ENCODE data around the gene SPCS3. TPM values are rescaled to one million over a fixed set of nuclear protein-coding genes. Genes with fewer than 3 reads are reported as not detected.

Gene SPCS3
- total and polyA plus RNA-seq, 2 of the 13 experiments (the other 11 are each of a cell fraction or from before 2014, with no cell fraction given), result 26.3 to 57.0 TPM

DNA sequence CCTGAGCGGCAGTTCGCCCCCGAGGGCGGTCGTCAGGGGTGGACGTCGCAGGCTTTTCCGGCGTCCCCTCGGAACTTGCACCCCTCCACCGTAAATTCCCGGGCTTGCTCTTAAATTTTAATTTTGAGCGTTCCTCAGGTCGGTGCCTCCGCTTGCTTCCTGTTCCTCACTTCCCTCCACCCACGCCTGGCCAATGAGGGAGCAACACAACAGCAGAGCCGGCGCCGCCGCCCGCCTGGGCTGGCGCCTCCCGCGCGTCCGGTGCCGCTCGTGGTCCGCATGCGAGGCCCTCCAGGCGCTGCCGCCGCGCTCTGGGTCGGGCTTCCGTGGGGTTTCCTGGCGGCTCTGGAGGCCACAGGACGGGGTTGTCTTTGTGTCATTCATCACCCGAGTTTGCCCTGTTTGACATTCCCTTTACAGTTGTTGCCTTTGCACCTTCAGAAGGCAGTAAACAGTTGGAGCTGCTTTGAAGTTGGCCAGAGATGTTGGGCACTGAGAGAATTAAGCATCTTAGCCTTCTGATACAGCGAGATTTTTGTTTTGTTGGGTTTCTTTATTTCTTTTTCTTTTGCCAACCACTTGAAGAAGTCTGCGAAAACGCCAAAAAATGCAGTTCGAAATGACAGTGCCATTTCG is 692 bp downstream of the SPCS3 start (continued):
- TF ChIP-seq ZNF264 (CRISPR knock-in tag; IDR thresholded peaks at IDR 0.05), result peak; percentile 30; the same call in 1 of the 2 replicates
- peak; percentile 31; the same call in 1 of the 2 replicates for TF ChIP-seq ZNF891 (CRISPR knock-in tag; IDR thresholded peaks at IDR 0.05)
- TF ChIP-seq, protein P1, sequence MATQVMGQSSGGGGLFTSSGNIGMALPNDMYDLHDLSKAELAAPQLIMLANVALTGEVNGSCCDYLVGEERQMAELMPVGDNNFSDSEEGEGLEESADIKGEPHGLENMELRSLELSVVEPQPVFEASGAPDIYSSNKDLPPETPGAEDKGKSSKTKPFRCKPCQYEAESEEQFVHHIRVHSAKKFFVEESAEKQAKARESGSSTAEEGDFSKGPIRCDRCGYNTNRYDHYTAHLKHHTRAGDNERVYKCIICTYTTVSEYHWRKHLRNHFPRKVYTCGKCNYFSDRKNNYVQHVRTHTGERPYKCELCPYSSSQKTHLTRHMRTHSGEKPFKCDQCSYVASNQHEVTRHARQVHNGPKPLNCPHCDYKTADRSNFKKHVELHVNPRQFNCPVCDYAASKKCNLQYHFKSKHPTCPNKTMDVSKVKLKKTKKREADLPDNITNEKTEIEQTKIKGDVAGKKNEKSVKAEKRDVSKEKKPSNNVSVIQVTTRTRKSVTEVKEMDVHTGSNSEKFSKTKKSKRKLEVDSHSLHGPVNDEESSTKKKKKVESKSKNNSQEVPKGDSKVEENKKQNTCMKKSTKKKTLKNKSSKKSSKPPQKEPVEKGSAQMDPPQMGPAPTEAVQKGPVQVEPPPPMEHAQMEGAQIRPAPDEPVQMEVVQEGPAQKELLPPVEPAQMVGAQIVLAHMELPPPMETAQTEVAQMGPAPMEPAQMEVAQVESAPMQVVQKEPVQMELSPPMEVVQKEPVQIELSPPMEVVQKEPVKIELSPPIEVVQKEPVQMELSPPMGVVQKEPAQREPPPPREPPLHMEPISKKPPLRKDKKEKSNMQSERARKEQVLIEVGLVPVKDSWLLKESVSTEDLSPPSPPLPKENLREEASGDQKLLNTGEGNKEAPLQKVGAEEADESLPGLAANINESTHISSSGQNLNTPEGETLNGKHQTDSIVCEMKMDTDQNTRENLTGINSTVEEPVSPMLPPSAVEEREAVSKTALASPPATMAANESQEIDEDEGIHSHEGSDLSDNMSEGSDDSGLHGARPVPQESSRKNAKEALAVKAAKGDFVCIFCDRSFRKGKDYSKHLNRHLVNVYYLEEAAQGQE (IDR thresholded peaks at IDR 0.05; ENCODE audit: borderline replicate concordance in 1 of 2, low read depth in 1 of 2, low read length in 2 of 2), result peak in 1 of 2 experiments; percentile 23; a peak in 1 of 4 replicates
- no peak; the same call in 1 of the 2 replicates for TF ChIP-seq ZSCAN9 (CRISPR knock-in tag; IDR thresholded peaks at IDR 0.05; ENCODE audit: borderline replicate concordance)
- TF ChIP-seq, protein P2, sequence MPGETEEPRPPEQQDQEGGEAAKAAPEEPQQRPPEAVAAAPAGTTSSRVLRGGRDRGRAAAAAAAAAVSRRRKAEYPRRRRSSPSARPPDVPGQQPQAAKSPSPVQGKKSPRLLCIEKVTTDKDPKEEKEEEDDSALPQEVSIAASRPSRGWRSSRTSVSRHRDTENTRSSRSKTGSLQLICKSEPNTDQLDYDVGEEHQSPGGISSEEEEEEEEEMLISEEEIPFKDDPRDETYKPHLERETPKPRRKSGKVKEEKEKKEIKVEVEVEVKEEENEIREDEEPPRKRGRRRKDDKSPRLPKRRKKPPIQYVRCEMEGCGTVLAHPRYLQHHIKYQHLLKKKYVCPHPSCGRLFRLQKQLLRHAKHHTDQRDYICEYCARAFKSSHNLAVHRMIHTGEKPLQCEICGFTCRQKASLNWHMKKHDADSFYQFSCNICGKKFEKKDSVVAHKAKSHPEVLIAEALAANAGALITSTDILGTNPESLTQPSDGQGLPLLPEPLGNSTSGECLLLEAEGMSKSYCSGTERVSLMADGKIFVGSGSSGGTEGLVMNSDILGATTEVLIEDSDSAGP (CRISPR knock-in tag; IDR thresholded peaks at IDR 0.05; ENCODE audit: borderline replicate concordance), result 0 out of 2 replicates have a peak, but pooled peaks have one; percentile 6
- TF ChIP-seq, protein P3, sequence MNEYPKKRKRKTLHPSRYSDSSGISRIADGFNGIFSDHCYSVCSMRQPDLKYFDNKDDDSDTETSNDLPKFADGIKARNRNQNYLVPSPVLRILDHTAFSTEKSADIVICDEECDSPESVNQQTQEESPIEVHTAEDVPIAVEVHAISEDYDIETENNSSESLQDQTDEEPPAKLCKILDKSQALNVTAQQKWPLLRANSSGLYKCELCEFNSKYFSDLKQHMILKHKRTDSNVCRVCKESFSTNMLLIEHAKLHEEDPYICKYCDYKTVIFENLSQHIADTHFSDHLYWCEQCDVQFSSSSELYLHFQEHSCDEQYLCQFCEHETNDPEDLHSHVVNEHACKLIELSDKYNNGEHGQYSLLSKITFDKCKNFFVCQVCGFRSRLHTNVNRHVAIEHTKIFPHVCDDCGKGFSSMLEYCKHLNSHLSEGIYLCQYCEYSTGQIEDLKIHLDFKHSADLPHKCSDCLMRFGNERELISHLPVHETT (CRISPR knock-in tag; conservative IDR thresholded peaks at IDR 0.05), result no peak
- peak; percentile 41 for TF ChIP-seq AGO2 (optimal IDR thresholded peaks at IDR 0.05; ENCODE audit: low read depth, low read length)
- TF ChIP-seq, protein P4, sequence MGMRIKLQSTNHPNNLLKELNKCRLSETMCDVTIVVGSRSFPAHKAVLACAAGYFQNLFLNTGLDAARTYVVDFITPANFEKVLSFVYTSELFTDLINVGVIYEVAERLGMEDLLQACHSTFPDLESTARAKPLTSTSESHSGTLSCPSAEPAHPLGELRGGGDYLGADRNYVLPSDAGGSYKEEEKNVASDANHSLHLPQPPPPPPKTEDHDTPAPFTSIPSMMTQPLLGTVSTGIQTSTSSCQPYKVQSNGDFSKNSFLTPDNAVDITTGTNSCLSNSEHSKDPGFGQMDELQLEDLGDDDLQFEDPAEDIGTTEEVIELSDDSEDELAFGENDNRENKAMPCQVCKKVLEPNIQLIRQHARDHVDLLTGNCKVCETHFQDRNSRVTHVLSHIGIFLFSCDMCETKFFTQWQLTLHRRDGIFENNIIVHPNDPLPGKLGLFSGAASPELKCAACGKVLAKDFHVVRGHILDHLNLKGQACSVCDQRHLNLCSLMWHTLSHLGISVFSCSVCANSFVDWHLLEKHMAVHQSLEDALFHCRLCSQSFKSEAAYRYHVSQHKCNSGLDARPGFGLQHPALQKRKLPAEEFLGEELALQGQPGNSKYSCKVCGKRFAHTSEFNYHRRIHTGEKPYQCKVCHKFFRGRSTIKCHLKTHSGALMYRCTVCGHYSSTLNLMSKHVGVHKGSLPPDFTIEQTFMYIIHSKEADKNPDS (CRISPR knock-in tag; IDR thresholded peaks at IDR 0.05), result no peak
- peak; percentile 54; the same call in 1 of the 2 replicates for TF ChIP-seq ZSCAN25 (CRISPR knock-in tag; IDR thresholded peaks at IDR 0.05)
- 0 out of 2 replicates have a peak, but pooled peaks have one; percentile 32 for TF ChIP-seq ZNF234 (CRISPR knock-in tag; conservative IDR thresholded peaks at IDR 0.05)
- TF ChIP-seq DR1 (CRISPR knock-in tag; IDR thresholded peaks at IDR 0.05), result peak; percentile 63; the same call in 1 of the 2 replicates
- peak; percentile 72 for TF ChIP-seq MYC (CRISPR knock-in tag; IDR thresholded peaks at IDR 0.05; ENCODE audit: borderline replicate concordance)
- TF ChIP-seq, protein P5, sequence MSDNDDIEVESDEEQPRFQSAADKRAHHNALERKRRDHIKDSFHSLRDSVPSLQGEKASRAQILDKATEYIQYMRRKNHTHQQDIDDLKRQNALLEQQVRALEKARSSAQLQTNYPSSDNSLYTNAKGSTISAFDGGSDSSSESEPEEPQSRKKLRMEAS (IDR thresholded peaks at IDR 0.05), result peak; percentile 93
- TF ChIP-seq, protein P6, sequence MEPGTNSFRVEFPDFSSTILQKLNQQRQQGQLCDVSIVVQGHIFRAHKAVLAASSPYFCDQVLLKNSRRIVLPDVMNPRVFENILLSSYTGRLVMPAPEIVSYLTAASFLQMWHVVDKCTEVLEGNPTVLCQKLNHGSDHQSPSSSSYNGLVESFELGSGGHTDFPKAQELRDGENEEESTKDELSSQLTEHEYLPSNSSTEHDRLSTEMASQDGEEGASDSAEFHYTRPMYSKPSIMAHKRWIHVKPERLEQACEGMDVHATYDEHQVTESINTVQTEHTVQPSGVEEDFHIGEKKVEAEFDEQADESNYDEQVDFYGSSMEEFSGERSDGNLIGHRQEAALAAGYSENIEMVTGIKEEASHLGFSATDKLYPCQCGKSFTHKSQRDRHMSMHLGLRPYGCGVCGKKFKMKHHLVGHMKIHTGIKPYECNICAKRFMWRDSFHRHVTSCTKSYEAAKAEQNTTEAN (CRISPR knock-in tag; conservative IDR thresholded peaks at IDR 0.05), result peak; percentile 85
- no peak for TF ChIP-seq NR3C1 (CRISPR knock-in tag; IDR thresholded peaks at IDR 0.05)

Measured in HepG2 (cell line).